Measurements from ENCODE around the gene CDK2AP2. TPM values are rescaled to one million over a fixed set of nuclear protein-coding genes. Genes with fewer than 3 reads are reported as not detected.

The CDK2AP2 gene
- total RNA-seq, 1 donor from 2014 or later: 21.9 TPM

GRCh38 chr11:67534070-67534679, 26.2 kb upstream of the CDK2AP2 start:
- peaks cover 5% of the 10 kb centered on the region for H3K9me3 Mint-ChIP-seq (ENCODE audit: unreplicated experiment)
- peaks cover 22% of the 10 kb centered on the region for H3K36me3 Mint-ChIP-seq (ENCODE audit: unreplicated experiment)
- H3K27me3 Mint-ChIP-seq (ENCODE audit: unreplicated experiment): no peaks in the 10 kb centered on the region
- no peak for TF ChIP-seq CTCF (IDR thresholded peaks at IDR 0.05; ENCODE audit: partially characterized antibody, unreplicated experiment)
- H3K4me3 Mint-ChIP-seq (ENCODE audit: unreplicated experiment): no peak overlapping the region
- H3K4me1 Mint-ChIP-seq (ENCODE audit: low read depth, unreplicated experiment): no peaks in the 10 kb centered on the region
- no peak overlapping the region for H3K27ac Mint-ChIP-seq (ENCODE audit: unreplicated experiment)
- DNase-seq: no peak

GRCh38 chr11:67532889-67533288, 24.9 kb upstream of the CDK2AP2 start:
- peaks cover 5% of the 10 kb centered on the region for H3K9me3 Mint-ChIP-seq (ENCODE audit: unreplicated experiment)
- H3K27me3 Mint-ChIP-seq (ENCODE audit: unreplicated experiment): peaks cover 1% of the 10 kb centered on the region
- peaks cover 17% of the 10 kb centered on the region for H3K36me3 Mint-ChIP-seq (ENCODE audit: unreplicated experiment)
- no peak overlapping the region for H3K27ac Mint-ChIP-seq (ENCODE audit: unreplicated experiment)
- H3K4me3 Mint-ChIP-seq (ENCODE audit: unreplicated experiment): no peak overlapping the region
- TF ChIP-seq CTCF (IDR thresholded peaks at IDR 0.05; ENCODE audit: partially characterized antibody, unreplicated experiment): no peak
- H3K4me1 Mint-ChIP-seq (ENCODE audit: low read depth, unreplicated experiment): no peaks in the 10 kb centered on the region
- no peak for DNase-seq

GRCh38 chr11:67530282-67530592, 22.3 kb upstream of the CDK2AP2 start:
- H3K36me3 Mint-ChIP-seq (ENCODE audit: unreplicated experiment): peaks cover 16% of the 10 kb centered on the region
- no peak for TF ChIP-seq CTCF (IDR thresholded peaks at IDR 0.05; ENCODE audit: partially characterized antibody, unreplicated experiment)
- no peak for DNase-seq
- no peak overlapping the region for H3K27ac Mint-ChIP-seq (ENCODE audit: unreplicated experiment)
- H3K4me3 Mint-ChIP-seq (ENCODE audit: unreplicated experiment): no peak overlapping the region
- H3K4me1 Mint-ChIP-seq (ENCODE audit: low read depth, unreplicated experiment): no peaks in the 10 kb centered on the region
- H3K9me3 Mint-ChIP-seq (ENCODE audit: unreplicated experiment): peaks cover 3% of the 10 kb centered on the region
- H3K27me3 Mint-ChIP-seq (ENCODE audit: unreplicated experiment): peaks cover 6% of the 10 kb centered on the region

GRCh38 chr11:67528376-67528775, 20.4 kb upstream of the CDK2AP2 start:
- no peak for TF ChIP-seq CTCF (IDR thresholded peaks at IDR 0.05; ENCODE audit: partially characterized antibody, unreplicated experiment)
- Mint-ChIP-seq H3K4me3 (ENCODE audit: unreplicated experiment) (no peak overlapping the region), H3K9me3 (ENCODE audit: unreplicated experiment) (peaks cover 7% of the 10 kb centered on the region), H3K27ac (ENCODE audit: unreplicated experiment) (no peak overlapping the region), H3K4me1 (ENCODE audit: low read depth, unreplicated experiment) (peaks cover 3% of the 10 kb centered on the region), H3K36me3 (ENCODE audit: unreplicated experiment) (peaks cover 9% of the 10 kb centered on the region), H3K27me3 (ENCODE audit: unreplicated experiment) (peaks cover 6% of the 10 kb centered on the region)
- no peak for DNase-seq

- H3K9me3 Mint-ChIP-seq (ENCODE audit: unreplicated experiment): peaks cover 7% of the 10 kb centered on the region
- H3K27ac Mint-ChIP-seq (ENCODE audit: unreplicated experiment): no peak overlapping the region
- no peak for DNase-seq
- peaks cover 3% of the 10 kb centered on the region for H3K4me1 Mint-ChIP-seq (ENCODE audit: low read depth, unreplicated experiment)
- no peak overlapping the region for H3K4me3 Mint-ChIP-seq (ENCODE audit: unreplicated experiment)
- H3K27me3 Mint-ChIP-seq (ENCODE audit: unreplicated experiment): peaks cover 8% of the 10 kb centered on the region
- H3K36me3 Mint-ChIP-seq (ENCODE audit: unreplicated experiment): peaks cover 4% of the 10 kb centered on the region
- TF ChIP-seq CTCF (IDR thresholded peaks at IDR 0.05; ENCODE audit: partially characterized antibody, unreplicated experiment): no peak
Measured at GRCh38 chr11:67525275-67525976, 17.5 kb upstream of the CDK2AP2 start.
